GM19328 (cell line): ENCODE data around the gene EFHD2.
"Not testable (repeated sequence)": the region's sequence is repeated elsewhere in the genome, so short reads cannot be mapped to it uniquely, and the experiment has no call there.

Experiments
- ATAC-seq: cut with Tn5 transposase; IDR thresholded peaks from one replicate; pipeline ENCODE4 v1.9.1; 2021; ENCODE audit warnings: mild to moderate bottlenecking, moderate library complexity; ENCODE audit not compliant: unreplicated experiment

Gene EFHD2

GRCh38 chr1:15411593-15412137, 2.0 kb downstream of the EFHD2 start:
- ATAC-seq, result no peak

- no peak for ATAC-seq
Observed at GRCh38 chr1:15412175-15412800, 2.6 kb downstream of the EFHD2 start.

- no peak for ATAC-seq
Observed at GRCh38 chr1:15412843-15413242, 3.2 kb downstream of the EFHD2 start.

GRCh38 chr1:15413563-15414444, 4.1 kb downstream of the EFHD2 start:
- no peak for ATAC-seq

GRCh38 chr1:15414445-15414983, 4.8 kb downstream of the EFHD2 start:
- ATAC-seq, result no peak

GRCh38 chr1:15417059-15417934, 7.6 kb downstream of the EFHD2 start:
- no peak for ATAC-seq

GRCh38 chr1:15418806-15419515, 9.3 kb downstream of the EFHD2 start:
- ATAC-seq, result no peak

- no peak for ATAC-seq
Observed at GRCh38 chr1:15420853-15421465, 11.3 kb downstream of the EFHD2 start.

- ATAC-seq, result no peak
Observed at GRCh38 chr1:15422871-15423270, 13.2 kb downstream of the EFHD2 start.

GRCh38 chr1:15423355-15424077, 13.8 kb downstream of the EFHD2 start:
- ATAC-seq, result no peak

GRCh38 chr1:15424146-15424667, 14.5 kb downstream of the EFHD2 start:
- ATAC-seq, result no peak

GRCh38 chr1:15424981-15425380, 15.3 kb downstream of the EFHD2 start:
- no peak for ATAC-seq

- ATAC-seq, result no peak
Observed at GRCh38 chr1:15425521-15425920, 15.8 kb downstream of the EFHD2 start.

- ATAC-seq, result no peak
Observed at GRCh38 chr1:15425958-15426357, 16.3 kb downstream of the EFHD2 start.

- no peak for ATAC-seq
Observed at GRCh38 chr1:15426492-15427279, 17.0 kb downstream of the EFHD2 start.

- no peak for ATAC-seq
Observed at GRCh38 chr1:15427280-15427666, 17.6 kb downstream of the EFHD2 start.

- ATAC-seq, result not testable (repeated sequence)
Observed at GRCh38 chr1:15428252-15428651, 18.6 kb downstream of the EFHD2 start.

GRCh38 chr1:15428815-15429435, 19.2 kb downstream of the EFHD2 start:
- ATAC-seq, result no peak
